ENCODE results near the gene AUTS2.

The AUTS2 gene

DNA sequence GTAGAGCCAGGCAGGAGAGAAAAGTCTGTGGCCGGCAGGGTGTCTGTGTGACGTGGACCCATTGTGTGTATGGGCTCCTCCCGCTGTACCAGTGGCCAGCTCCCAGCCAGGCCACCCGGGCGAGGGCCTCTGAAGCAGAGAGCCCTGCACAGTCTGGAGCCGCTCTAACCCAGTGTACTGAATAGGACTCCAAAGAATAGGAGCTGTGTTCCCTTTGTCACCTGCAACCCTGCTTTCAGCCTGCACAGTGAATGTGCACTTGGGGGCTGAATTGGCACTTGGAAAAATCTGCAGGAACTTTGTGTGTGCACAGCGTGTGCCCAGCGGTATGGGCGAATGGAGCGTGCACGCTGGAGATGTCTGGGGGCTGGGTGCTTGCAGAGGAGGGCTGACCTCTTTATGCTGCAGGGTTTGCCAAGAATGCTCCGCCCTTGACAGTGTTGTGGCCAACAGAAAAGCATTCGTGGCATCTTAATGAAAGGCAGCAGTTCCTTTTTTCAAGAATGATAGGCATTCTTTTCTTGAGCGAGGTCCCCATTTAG is 216.2 kb downstream of the AUTS2 start:
- H3K9me3 Mint-ChIP-seq = no peaks in the 10 kb centered on the region
- H3K36me3 Mint-ChIP-seq (ENCODE audit: low read depth) = no peaks in the 10 kb centered on the region
- H3K4me1 Mint-ChIP-seq (ENCODE audit: low read depth) = no peaks in the 10 kb centered on the region
- no peak overlapping the region for H3K4me3 Mint-ChIP-seq
- no peak for DNase-seq (ENCODE audit: low spot score)
- H3K27me3 Mint-ChIP-seq (ENCODE audit: low read depth) = no peaks in the 10 kb centered on the region
- no peak overlapping the region for H3K27ac Mint-ChIP-seq

DNA sequence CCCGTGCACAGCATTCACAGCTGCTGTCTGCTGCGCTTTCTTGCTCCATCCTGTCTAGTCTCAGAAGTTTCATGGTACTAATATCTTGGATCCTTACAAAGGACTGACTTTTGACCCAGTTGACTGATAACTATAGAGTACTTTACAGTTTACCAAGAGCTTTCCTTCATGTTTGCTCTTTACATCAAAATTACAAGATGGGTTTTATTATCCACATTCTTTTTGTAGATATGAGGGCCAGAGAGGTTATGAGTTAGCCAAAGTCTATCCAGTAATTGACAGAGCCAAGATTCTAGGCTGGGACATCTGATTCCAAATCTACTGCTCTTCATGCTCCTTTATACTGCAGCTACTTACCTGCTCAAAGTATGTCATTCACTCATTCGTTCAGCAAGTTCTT is 218.2 kb downstream of the AUTS2 start:
- H3K4me1 Mint-ChIP-seq (ENCODE audit: low read depth) = no peaks in the 10 kb centered on the region
- no peaks in the 10 kb centered on the region for H3K36me3 Mint-ChIP-seq (ENCODE audit: low read depth)
- H3K27me3 Mint-ChIP-seq (ENCODE audit: low read depth) = no peaks in the 10 kb centered on the region
- no peak overlapping the region for H3K4me3 Mint-ChIP-seq
- H3K27ac Mint-ChIP-seq = no peak overlapping the region
- no peaks in the 10 kb centered on the region for H3K9me3 Mint-ChIP-seq
- DNase-seq (ENCODE audit: low spot score) = no peak

DNA sequence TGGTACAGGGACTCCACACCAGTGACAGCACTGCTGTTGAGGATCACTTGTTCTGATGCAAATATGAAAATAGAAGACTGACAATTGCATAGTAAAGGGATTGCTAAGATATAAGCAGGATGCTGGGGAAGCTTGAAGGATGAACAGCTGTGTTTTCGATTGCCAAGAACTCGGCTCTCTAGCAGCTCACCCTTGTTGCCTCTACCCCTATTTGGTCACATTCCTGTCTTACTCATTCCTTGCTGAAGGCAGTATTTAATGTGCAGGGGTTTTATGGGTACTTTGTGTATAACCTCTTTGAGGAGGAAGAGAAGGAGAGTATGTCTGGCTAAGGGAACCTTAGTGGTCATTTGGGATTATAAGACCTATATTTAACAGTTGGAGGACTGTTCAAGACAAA is 218.8 kb downstream of the AUTS2 start:
- Mint-ChIP-seq H3K36me3 (ENCODE audit: low read depth) (no peaks in the 10 kb centered on the region), H3K27ac (no peak overlapping the region), H3K4me3 (no peak overlapping the region), H3K27me3 (ENCODE audit: low read depth) (no peaks in the 10 kb centered on the region), H3K4me1 (ENCODE audit: low read depth) (no peaks in the 10 kb centered on the region), H3K9me3 (no peaks in the 10 kb centered on the region)
- DNase-seq (ENCODE audit: low spot score) = no peak

DNA sequence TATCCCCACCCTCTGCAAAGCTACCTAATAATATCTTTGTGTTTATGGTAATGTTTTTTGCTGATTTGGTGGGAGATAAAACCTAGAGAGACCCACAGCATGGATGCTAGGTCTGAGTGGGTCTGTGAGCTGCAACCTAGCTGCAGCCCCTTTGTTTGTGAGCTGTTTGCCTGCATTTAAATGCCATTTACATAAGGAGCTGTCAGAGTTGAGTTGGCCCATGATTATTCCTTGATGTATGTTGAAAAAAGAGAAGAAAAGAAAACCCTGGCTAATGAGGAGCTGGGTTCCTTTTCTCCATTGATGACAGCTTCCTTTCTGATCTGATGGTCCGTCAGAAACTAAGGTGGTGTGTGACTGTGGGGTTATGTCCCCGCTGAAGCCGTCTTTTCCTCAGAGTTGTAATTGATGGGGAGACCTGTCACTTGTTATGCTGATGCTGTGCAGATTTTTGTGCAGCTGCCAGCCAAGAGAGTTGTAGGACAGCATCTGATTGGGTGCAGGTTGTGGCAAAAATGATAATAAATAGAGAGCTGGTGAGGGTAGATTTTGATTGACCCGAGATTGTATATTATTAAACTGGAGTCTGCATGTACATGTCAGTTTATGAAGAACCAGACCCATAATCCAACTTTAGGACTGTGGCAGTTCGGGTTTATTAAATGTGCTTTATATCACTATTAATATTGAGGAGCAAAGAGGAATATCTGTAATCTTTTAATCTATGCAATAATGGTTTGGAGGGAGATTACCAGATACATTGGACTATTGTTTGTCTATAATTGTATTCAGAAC is 219.8 kb downstream of the AUTS2 start:
- no peak for DNase-seq (ENCODE audit: low spot score)
- no peak overlapping the region for H3K27ac Mint-ChIP-seq
- no peak overlapping the region for H3K4me3 Mint-ChIP-seq

DNA sequence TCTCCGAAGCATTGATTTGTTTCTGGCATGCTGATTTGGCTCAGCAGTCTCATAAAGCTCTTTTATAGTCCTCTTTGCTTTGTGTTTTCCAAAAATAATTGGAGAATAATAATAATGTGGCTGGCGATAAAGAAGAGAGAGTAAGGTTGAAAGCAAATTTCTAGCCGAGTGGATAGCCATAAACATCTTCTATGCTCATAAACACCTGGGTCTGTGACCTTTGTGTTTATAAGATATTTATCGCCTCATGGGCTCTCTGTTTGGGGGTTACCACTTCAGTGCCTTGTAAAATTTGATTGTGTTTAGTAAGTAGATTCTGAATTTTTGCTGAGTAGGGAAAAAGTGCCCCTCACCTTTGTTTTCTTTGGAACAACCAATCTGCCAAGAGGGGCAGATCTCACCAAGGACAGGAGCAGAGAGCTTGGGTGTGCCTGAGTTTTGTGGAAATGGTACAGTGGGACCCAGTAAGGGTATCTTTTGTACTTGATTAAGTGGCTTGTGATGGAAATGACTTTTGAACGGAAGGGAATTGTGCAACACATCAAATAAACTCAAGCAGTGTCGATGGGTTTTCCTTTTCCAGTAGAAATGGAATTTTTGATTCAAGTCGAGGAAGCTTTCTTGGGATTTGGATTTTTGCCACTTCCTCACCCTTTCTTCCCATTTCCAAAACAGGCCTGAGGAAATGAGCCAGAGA is 220.5 kb downstream of the AUTS2 start:
- H3K9me3 Mint-ChIP-seq = no peaks in the 10 kb centered on the region
- peaks cover 4% of the 10 kb centered on the region for H3K27me3 Mint-ChIP-seq (ENCODE audit: low read depth)
- H3K36me3 Mint-ChIP-seq (ENCODE audit: low read depth) = no peaks in the 10 kb centered on the region
- H3K27ac Mint-ChIP-seq = no peak overlapping the region
- no peak for DNase-seq (ENCODE audit: low spot score)
- no peak overlapping the region for H3K4me3 Mint-ChIP-seq
- no peaks in the 10 kb centered on the region for H3K4me1 Mint-ChIP-seq (ENCODE audit: low read depth)

More for the DNA sequence above, 219.8 kb downstream of the AUTS2 start:
- Mint-ChIP-seq H3K36me3 (ENCODE audit: low read depth) (no peaks in the 10 kb centered on the region), H3K27me3 (ENCODE audit: low read depth) (peaks cover 4% of the 10 kb centered on the region), H3K9me3 (no peaks in the 10 kb centered on the region), H3K4me1 (ENCODE audit: low read depth) (no peaks in the 10 kb centered on the region)

DNA sequence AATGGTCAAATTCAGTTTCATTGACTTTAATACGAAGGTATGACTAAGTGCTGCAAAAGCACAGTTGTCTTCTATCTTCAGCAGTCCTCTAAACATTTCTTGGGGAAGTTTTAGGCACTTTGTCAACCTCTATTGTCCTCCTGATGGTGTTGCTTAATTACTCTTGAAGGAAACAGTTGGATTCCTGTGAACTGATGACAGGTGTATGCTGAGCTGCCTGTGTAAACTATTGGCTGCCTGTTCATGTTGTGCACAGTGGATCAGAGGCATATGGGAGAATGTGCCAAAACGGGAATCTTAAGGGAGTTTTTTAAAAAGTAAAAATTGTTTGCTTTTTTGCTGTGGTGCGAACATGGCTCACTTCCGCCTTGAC is 221.0 kb downstream of the AUTS2 start:
- Mint-ChIP-seq H3K4me3 (no peak overlapping the region), H3K9me3 (no peaks in the 10 kb centered on the region), H3K27me3 (ENCODE audit: low read depth) (peaks cover 4% of the 10 kb centered on the region), H3K4me1 (ENCODE audit: low read depth) (no peaks in the 10 kb centered on the region), H3K36me3 (ENCODE audit: low read depth) (no peaks in the 10 kb centered on the region), H3K27ac (no peak overlapping the region)
- no peak for DNase-seq (ENCODE audit: low spot score)

DNA sequence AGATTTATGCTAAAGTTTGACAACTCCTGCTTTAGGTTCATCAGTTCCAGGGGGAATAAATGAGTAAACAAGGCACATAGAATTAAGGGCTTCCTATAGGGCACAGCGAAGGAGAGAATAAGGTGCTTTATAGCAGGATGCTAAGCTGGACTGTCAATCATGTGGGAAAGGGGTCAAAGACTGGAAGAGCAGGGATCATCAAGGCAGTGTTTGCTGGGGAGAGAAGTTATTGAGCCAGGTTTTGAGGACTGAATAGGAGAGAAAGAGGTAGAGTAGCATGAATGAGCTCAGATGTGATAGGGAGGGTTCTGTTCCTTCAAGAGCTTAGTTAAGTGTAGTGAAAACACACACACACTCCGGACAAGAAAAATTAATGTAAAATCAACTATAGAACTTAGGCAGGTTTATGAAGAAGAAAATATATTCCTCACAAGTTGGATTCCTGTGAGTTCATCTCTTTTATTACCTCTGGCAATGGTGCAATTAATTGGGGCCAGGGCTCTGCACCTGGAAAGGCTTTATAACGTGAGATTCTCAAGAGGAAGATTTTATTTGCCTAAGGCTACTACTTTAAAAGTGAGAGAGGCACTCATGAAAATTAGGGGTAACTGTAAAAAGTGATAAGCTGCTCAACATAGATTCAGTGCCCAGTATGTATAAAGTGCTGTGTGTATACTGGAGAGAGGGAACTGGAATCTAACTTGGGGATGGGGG is 222.4 kb downstream of the AUTS2 start:
- no peaks in the 10 kb centered on the region for H3K9me3 Mint-ChIP-seq
- H3K4me1 Mint-ChIP-seq (ENCODE audit: low read depth) = peaks cover 4% of the 10 kb centered on the region
- H3K27ac Mint-ChIP-seq = no peak overlapping the region
- no peak overlapping the region for H3K4me3 Mint-ChIP-seq
- no peak for DNase-seq (ENCODE audit: low spot score)
- peaks cover 4% of the 10 kb centered on the region for H3K27me3 Mint-ChIP-seq (ENCODE audit: low read depth)
- H3K36me3 Mint-ChIP-seq (ENCODE audit: low read depth) = no peaks in the 10 kb centered on the region

DNA sequence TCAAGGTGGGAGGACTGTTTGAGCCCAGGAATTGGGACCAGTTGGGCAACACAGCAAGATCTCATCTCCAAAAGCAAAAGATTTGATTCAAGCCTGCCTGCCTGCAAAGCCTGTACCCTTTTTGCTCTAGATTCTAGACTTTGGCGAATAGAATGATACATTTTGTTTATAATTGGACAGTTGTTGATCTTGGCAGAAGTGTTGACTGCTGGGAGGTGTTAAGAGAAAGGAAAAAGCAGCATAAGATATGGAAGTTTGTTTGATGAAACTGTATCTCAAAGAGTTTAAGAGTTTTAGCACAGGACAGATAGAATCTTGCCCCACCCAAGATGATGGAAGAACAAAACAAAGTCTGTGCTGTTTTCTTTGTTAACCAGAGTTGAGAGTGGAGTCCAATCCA is 224.1 kb downstream of the AUTS2 start:
- Mint-ChIP-seq H3K27ac (no peak overlapping the region), H3K4me3 (no peak overlapping the region), H3K4me1 (ENCODE audit: low read depth) (peaks cover 4% of the 10 kb centered on the region), H3K36me3 (ENCODE audit: low read depth) (no peaks in the 10 kb centered on the region), H3K9me3 (no peaks in the 10 kb centered on the region), H3K27me3 (ENCODE audit: low read depth) (peaks cover 6% of the 10 kb centered on the region)
- DNase-seq (ENCODE audit: low spot score) = no peak

DNA sequence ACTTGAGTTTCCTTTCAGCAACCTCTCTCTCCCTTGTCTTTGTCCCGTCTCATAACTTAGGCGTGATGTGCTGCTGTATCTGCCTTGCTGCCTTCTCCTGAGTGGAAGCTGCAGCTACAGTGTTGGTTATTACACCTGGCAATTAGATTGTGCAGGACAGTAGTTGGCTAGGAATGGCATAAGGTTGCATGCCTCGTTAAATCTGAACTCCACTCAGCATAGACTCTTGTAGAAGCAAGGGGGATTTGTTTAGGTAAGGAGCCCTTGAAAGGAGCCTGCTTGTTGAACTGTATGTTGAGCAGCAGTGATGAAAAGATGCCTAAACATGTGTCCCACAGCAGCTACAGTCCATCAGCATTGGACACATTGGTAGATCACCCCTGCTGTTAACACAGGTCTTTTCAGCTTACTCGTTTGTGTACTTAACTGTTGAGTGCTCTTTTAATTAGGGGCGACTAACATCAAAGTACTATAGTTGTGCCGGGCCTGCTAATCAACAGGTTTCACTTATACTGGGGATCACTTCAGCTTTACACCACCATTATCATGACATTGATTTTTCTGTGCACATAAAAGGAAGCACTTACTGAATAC is 225.0 kb downstream of the AUTS2 start:
- DNase-seq (ENCODE audit: low spot score) = no peak
- Mint-ChIP-seq H3K27me3 (ENCODE audit: low read depth) (peaks cover 9% of the 10 kb centered on the region), H3K27ac (no peak overlapping the region), H3K36me3 (ENCODE audit: low read depth) (no peaks in the 10 kb centered on the region), H3K4me3 (no peak overlapping the region), H3K9me3 (no peaks in the 10 kb centered on the region), H3K4me1 (ENCODE audit: low read depth) (peaks cover 4% of the 10 kb centered on the region)

DNA sequence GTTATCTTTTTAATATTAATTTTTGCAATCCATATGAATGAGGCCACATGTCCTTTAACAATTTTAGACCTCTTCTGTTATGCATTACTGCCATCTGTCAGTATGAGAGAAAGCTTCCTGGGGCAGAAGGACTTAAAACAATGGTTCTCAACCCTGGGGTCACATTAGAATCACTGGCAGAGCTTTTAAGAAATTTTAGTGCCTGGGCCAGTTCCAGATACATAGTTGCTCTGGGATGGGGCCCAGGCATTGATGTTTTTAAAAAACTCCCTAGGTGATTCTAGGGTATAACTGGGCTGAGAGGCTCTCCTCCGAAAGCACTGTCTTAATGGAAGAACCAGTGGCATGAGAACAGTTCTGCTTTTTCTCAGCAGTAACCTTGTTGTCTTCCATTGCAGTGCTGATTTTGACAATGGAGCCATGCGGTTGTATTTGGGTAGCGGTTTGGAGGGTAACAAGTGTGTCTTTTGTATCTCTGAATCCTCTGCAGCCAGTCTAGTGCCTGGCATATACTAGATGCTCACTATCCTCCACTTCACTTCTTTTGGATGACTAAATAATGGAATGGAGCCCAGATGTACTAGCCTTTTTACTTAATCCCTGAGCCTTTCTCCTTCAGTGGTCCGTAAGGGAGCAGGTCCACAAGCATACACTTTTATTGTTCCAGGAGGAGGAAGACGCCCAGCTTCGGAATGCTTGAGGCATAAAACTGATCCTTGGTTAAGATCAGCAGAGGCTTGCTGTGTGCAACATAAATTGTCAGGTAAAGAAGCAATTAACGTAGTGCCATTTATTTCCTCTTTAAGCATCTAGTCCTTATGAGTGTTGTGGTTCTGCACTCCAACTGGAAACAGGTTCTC is 227.1 kb downstream of the AUTS2 start:
- H3K27me3 Mint-ChIP-seq (ENCODE audit: low read depth) = peaks cover 9% of the 10 kb centered on the region
- no peak overlapping the region for H3K4me3 Mint-ChIP-seq
- no peak overlapping the region for H3K27ac Mint-ChIP-seq
- peaks cover 4% of the 10 kb centered on the region for H3K4me1 Mint-ChIP-seq (ENCODE audit: low read depth)
- DNase-seq (ENCODE audit: low spot score) = no peak
- no peaks in the 10 kb centered on the region for H3K36me3 Mint-ChIP-seq (ENCODE audit: low read depth)
- H3K9me3 Mint-ChIP-seq = no peaks in the 10 kb centered on the region

DNA sequence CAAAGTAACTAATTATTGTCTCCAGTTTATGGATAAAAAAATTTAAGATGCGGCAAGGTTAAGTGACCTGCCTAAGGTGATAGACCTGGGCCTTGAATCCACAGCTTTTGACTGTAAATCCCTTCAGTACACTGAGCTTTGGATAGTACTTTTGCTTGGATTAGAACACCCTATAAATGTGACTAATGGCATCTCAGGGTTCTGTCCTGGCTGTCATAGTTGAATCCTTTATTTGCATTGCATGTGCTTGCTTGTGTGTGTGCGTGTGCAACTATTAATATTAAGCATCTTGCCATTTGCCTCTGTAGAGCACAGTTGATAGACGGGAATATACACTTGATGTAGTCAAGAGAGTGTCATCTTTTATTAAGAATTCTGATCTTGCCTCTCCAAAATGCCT is 228.0 kb downstream of the AUTS2 start:
- DNase-seq (ENCODE audit: low spot score) = no peak
- H3K27ac Mint-ChIP-seq = no peak overlapping the region
- no peak overlapping the region for H3K4me3 Mint-ChIP-seq
- peaks cover 4% of the 10 kb centered on the region for H3K4me1 Mint-ChIP-seq (ENCODE audit: low read depth)
- H3K9me3 Mint-ChIP-seq = no peaks in the 10 kb centered on the region
- peaks cover 9% of the 10 kb centered on the region for H3K27me3 Mint-ChIP-seq (ENCODE audit: low read depth)
- no peaks in the 10 kb centered on the region for H3K36me3 Mint-ChIP-seq (ENCODE audit: low read depth)

DNA sequence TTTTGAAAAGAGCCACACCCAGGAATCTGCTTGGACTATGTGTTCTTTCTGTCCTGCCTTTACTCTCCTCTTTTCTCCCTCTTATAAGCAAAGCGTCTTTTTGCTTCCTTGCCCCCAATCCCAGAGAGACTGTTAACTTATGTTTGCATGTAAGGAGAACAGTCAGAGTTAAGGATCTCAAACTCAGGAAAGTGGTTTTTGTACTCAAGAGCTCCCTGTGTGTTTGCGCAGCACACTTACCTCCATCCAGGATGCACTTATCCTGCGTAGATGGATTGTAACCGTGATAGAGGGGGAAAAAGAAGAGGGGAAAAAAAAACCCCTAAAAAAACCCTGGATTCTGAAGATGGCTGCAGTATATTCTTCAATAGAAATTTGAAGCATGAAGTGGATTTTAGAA is 228.9 kb downstream of the AUTS2 start:
- Mint-ChIP-seq H3K36me3 (ENCODE audit: low read depth) (no peaks in the 10 kb centered on the region), H3K27me3 (ENCODE audit: low read depth) (peaks cover 9% of the 10 kb centered on the region), H3K9me3 (no peaks in the 10 kb centered on the region), H3K27ac (no peak overlapping the region), H3K4me3 (no peak overlapping the region), H3K4me1 (ENCODE audit: low read depth) (peaks cover 4% of the 10 kb centered on the region)
- no peak for DNase-seq (ENCODE audit: low spot score)

DNA sequence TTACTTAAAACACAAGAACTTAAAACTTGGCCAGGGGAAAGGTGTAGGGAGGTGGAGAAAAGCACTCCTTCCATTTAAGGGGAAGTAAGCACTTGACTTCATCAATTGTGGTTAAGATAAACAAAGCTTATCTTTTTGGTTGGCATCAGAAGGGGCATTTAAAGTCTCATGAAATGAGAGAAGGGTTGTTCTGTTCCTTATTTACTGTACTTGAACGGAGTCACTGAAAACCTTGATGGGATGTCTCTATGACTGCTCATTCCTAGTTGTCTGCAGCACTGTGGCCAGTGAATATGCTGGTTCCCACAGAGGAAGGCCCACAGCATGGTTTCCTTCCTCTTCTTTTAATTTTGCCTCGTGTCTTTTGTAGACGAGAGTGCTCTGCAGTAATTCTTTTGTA is 229.3 kb downstream of the AUTS2 start:
- DNase-seq (ENCODE audit: low spot score) = no peak
- no peak overlapping the region for H3K4me3 Mint-ChIP-seq
- H3K4me1 Mint-ChIP-seq (ENCODE audit: low read depth) = peaks cover 4% of the 10 kb centered on the region
- peaks cover 6% of the 10 kb centered on the region for H3K27me3 Mint-ChIP-seq (ENCODE audit: low read depth)
- H3K36me3 Mint-ChIP-seq (ENCODE audit: low read depth) = no peaks in the 10 kb centered on the region
- no peaks in the 10 kb centered on the region for H3K9me3 Mint-ChIP-seq
- H3K27ac Mint-ChIP-seq = no peak overlapping the region

All from T-helper 2 cell treated with Interferon-gamma antibody and Interleukin-4, amounts not matched to agents 5 μg/mL and 100 μg/mL, for 36 hours (primary cell).